ENCODE data around the gene MFN2. TPM values are rescaled to one million over a fixed set of nuclear protein-coding genes. Genes with fewer than 3 reads are reported as not detected.

MFN2 gene
- total and polyA plus RNA-seq, 2 experiments from 2014 or later = 15.1 to 40.4 TPM

- TF ChIP-seq CTCF (conservative IDR thresholded peaks at IDR 0.05; ENCODE audit: low read depth in 2 of 2) (no peak), ZNF331 (CRISPR knock-in tag; IDR thresholded peaks at IDR 0.05; ENCODE audit: low read depth) (no peak), STAT1 (IDR thresholded peaks at IDR 0.05; ENCODE audit: unreplicated experiment) (no peak)
These were observed 48.8 kb downstream of the MFN2 start (continued) for GRCh38 chr1:12028957-12029511.

GRCh38 chr1:12029720-12030339 lies 49.6 kb downstream of the MFN2 start:
- Mint-ChIP-seq H3K27ac (no peak overlapping the region), H3K4me3 (no peak overlapping the region), H3K36me3 (ENCODE audit: low read depth) (peaks cover 42% of the 10 kb centered on the region), H3K27me3 (ENCODE audit: insufficient read depth, low read depth, poor library complexity) (peaks cover 4% of the 10 kb centered on the region), H3K9me3 (no peaks in the 10 kb centered on the region), H3K4me1 (no peaks in the 10 kb centered on the region)
- DNase-seq (ENCODE audit: low spot score) (no peak), ATAC-seq (no peak)
- Histone ChIP-seq H3K4me3 (no peak overlapping the region), H3K27me3 (ENCODE audit: insufficient read depth) (no peaks in the 10 kb centered on the region), H3K9me2 (ENCODE audit: insufficient read depth) (no peaks in the 10 kb centered on the region), H3F3A (replicated peaks; ENCODE audit: low read depth) (no peaks in the 10 kb centered on the region; the same call in 1 of the 2 replicates), H2AFZ (no peak overlapping the region), H3K79me2 (replicated peaks; ENCODE audit: insufficient read depth) (no peaks in the 10 kb centered on the region), H3K4me2 (no peak overlapping the region), H4K20me1 (replicated peaks; ENCODE audit: insufficient read depth) (no peaks in the 10 kb centered on the region; the same call in none of the 2 replicates), H3K27ac (ENCODE audit: low read depth) (no peak overlapping the region), H3K36me3 (ENCODE audit: insufficient read depth) (peaks cover 16% of the 10 kb centered on the region), H3K4me1 (ENCODE audit: insufficient read depth) (no peaks in the 10 kb centered on the region)
- TF ChIP-seq ZNF114 (CRISPR knock-in tag; IDR thresholded peaks at IDR 0.05) (no peak), ZNF462 (CRISPR knock-in tag; IDR thresholded peaks at IDR 0.05) (no peak), CTCF (conservative IDR thresholded peaks at IDR 0.05; ENCODE audit: low read depth in 2 of 2) (no peak), STAT1 (IDR thresholded peaks at IDR 0.05; ENCODE audit: unreplicated experiment) (no peak), NANOG (IDR thresholded peaks at IDR 0.05; ENCODE audit: borderline replicate concordance) (no peak), EZH2phosphoT487 (IDR thresholded peaks at IDR 0.05; ENCODE audit: unreplicated experiment) (no peak), JUNB (IDR thresholded peaks at IDR 0.05; ENCODE audit: unreplicated experiment) (no peak), REST (IDR thresholded peaks at IDR 0.05; ENCODE audit: unreplicated experiment) (no peak), CREB1 (CRISPR knock-in tag; IDR thresholded peaks at IDR 0.05; ENCODE audit: low read depth) (no peak)
